Aorta (tissue), 5 donors: Measurements from ENCODE around the gene PTCH1. TPM values are rescaled to one million over a fixed set of nuclear protein-coding genes. Genes with fewer than 3 reads are reported as not detected.

Source experiments
- ATAC-seq: fragments of 200-7000 bp; cut with Tn5 transposase; one replicate; pipeline ENCODE4 v1.9.1; 2022; ENCODE audit warnings: moderate library complexity; ENCODE audit not compliant: low FRiP score
- DNase-seq, 2 donors: peaks; one replicate each; pipeline ENCODE4 v3.0.0-alpha.2; 2020
- H3K27ac ChIP-seq, 2 donors: one replicate each; pipeline ENCODE4 v1.5.1; 2013; ENCODE audit warnings: low read length in 2 of 2, mild to moderate bottlenecking in 2 of 2, moderate library complexity in 2 of 2, control low read depth in 1 of 2, inconsistent platforms in 1 of 2, low read depth in 1 of 2
- H3K27me3 ChIP-seq, 2 donors: one replicate each; pipeline ENCODE4 v1.6.1; 2013; ENCODE audit warnings: control low read depth in 1 of 2, low read length in 1 of 2, mild to moderate bottlenecking in 1 of 2, moderate library complexity in 1 of 2; ENCODE audit not compliant: insufficient read depth in 2 of 2, control insufficient read depth in 1 of 2
- H3K36me3 ChIP-seq, 2 donors: one replicate each; pipeline ENCODE4 v1.6.1; 2013; ENCODE audit warnings: control low read depth in 1 of 2, low read length in 1 of 2, mild to moderate bottlenecking in 1 of 2; ENCODE audit not compliant: insufficient read depth in 2 of 2, control insufficient read depth in 1 of 2
- H3K4me1 ChIP-seq, 2 donors: one replicate each; pipeline ENCODE4 v1.6.1; 2013; ENCODE audit warnings: low read length in 2 of 2, control low read depth in 1 of 2, mild to moderate bottlenecking in 1 of 2, moderate library complexity in 1 of 2; ENCODE audit not compliant: insufficient read depth in 2 of 2, control insufficient read depth in 1 of 2
- H3K4me3 ChIP-seq, 2 donors: one replicate each; pipeline ENCODE4 v1.5.1; 2013; ENCODE audit warnings: low read length in 2 of 2, control low read depth in 1 of 2, mild to moderate bottlenecking in 1 of 2
- H3K9me3 ChIP-seq: one replicate; pipeline ENCODE4 v1.6.1; 2013; ENCODE audit warnings: mild to moderate bottlenecking, low read length; ENCODE audit not compliant: control insufficient read depth
- WGBS, 2 donors: extraction: QIAGEN DNeasy Blood & Tissue Kit; methylation state at CpG; one replicate each; pipeline ENCODE4 v1.1.7; 2013; 5-methylcytosine and 5-hydroxymethylcytosine counted together
- intact Hi-C, 2 donors: fragments of 100-400 bp; cut with DNase I; formaldehyde crosslinking; loops; one replicate each; pipeline versions ENCODE4 v1.14.2 to v1.15.0; 2022
- polyA plus RNA-seq, 2 donors: library from polyadenylated mRNA; stranded (reverse); fragments of 200-250 nt; gene quantifications; one replicate each; pipeline ENCODE4 v1.2.3, GENCODE V29; 2013
- total RNA-seq, 2 donors: library from RNA; stranded (reverse); fragmentation: NEBNext Ultra II Directional; extraction: Animal tissue kit (Norgen Biotek cat#: 25700); gene quantifications; one replicate each; pipeline ENCODE4 v1.2.1, GENCODE V29; 2021
- donor health status: healthy with polysubstance abuse.
- donor health status: Bipolar disorder and iron deficiency.
- donor health status: DM: no; HTN: no; CAD: no.
- donor health status: DM: no; HTN: no; CAD: no.
- donor health status: DM: yes; HTN: yes; CAD: no.

The PTCH1 gene
- total and polyA plus RNA-seq, 4 donors: 5.1 to 36.0 (median 10.0) TPM

DNA sequence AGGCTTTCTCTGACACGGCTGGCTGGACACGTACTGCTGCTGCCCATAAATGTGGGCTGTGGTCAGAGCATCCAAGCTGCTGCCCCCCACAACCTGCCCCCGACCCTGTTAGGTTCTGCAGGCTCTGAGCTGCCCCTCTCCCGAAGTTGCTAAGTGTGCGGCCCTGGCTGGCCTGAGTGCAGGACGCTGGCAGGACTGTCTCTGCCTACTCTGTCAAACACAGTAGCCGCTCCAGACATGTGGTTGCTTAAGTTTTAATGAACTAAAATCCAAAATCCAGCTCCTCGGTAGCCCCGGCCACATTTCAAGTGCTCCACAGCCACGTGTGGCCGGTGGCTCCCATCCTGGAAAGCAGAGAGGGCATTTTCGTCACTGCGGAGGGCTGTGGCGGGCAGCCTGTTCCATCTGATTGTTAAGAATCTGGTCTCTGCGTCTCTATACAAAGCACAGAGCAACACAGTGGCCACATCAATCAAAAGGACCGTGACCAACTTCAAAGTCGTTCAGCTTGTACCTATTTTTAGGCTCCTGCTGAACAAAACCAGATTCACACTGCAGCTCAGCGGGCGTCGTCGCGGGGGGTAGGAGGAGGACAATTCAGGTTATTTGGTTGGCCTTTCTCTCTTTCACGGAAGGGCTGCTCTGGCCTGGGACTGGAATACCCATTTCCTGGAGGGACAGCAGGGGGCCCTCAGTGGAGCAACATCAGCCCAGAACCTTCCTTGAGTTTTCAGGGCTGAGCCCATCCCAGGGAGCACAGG lies 68.9 kb downstream of the PTCH1 start:
- peaks cover 0 to 2% of the 10 kb centered on the region in 2 donors for H3K36me3 ChIP-seq
- no peaks in the 10 kb centered on the region for H3K4me1 ChIP-seq
- no peak overlapping the region for H3K27ac ChIP-seq
- no peaks in the 10 kb centered on the region for H3K9me3 ChIP-seq
- ATAC-seq (no peak), DNase-seq (no peak)
- intact Hi-C loops: no loop called here
- no peaks in the 10 kb centered on the region for H3K27me3 ChIP-seq
- H3K4me3 ChIP-seq: no peak overlapping the region
- 86 to 88% methylated on average over 23 of the region's 23 CpGs for WGBS, 2 donors

DNA sequence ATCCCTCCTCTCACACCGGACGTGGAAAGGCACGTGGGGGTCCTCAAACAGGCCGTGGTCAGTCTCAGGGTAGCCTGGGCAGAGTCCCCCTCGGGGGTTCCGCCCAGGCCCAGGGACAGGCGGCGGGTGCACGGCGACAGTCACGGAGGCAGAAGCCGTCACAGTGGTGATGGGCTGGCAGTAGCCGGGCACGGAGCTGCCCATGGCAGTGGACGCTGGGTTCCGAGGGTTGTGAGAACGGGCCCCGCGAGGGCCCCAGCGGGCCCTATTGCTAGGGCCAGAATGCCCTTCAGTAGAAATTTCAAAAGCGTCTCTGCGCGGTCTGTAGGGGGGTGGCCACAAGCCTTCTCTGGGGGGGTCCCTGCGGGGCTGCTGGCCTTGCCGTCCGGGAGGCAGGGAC lies 69.8 kb downstream of the PTCH1 start:
- no peaks in the 10 kb centered on the region for H3K9me3 ChIP-seq
- ATAC-seq (no peak), DNase-seq (no peak)
- 96% methylated on average over 25 to 26 of the region's 26 CpGs for WGBS, 2 donors
- H3K27ac ChIP-seq: no peak overlapping the region
- intact Hi-C loops: no loop called here
- H3K4me3 ChIP-seq: no peak overlapping the region
- H3K4me1 ChIP-seq: no peaks in the 10 kb centered on the region
- H3K36me3 ChIP-seq: peaks cover 0 to 2% of the 10 kb centered on the region in 2 donors
- no peaks in the 10 kb centered on the region for H3K27me3 ChIP-seq

DNA sequence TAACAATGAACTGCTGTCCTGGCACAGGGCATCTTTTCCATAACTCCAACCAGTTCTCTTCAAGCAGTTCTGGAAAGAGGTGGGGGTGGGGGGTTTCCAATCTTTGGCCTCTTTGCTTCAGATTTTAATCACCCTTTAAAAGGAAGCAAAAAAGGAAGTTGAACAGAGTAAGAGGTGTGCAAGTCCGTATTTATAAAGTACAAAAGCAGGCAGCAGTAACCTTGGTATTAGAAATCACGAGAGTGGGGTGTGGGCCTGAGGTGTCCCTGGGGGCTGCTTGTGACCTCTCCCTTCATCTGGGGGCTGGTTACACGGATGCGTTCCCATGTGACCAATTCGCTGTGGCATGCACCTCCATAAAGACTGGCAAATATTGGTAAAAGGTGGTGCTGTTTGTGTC lies 70.5 kb downstream of the PTCH1 start:
- intact Hi-C loops: no loop called here
- H3K4me3 ChIP-seq: no peak overlapping the region
- peaks cover 0 to 2% of the 10 kb centered on the region in 2 donors for H3K36me3 ChIP-seq
- H3K27me3 ChIP-seq: no peaks in the 10 kb centered on the region
- ATAC-seq (no peak), DNase-seq (no peak)
- H3K9me3 ChIP-seq: no peaks in the 10 kb centered on the region
- no peaks in the 10 kb centered on the region for H3K4me1 ChIP-seq
- no peak overlapping the region for H3K27ac ChIP-seq
- WGBS, 2 donors: 92 to 94% methylated on average over 5 of the region's 5 CpGs

DNA sequence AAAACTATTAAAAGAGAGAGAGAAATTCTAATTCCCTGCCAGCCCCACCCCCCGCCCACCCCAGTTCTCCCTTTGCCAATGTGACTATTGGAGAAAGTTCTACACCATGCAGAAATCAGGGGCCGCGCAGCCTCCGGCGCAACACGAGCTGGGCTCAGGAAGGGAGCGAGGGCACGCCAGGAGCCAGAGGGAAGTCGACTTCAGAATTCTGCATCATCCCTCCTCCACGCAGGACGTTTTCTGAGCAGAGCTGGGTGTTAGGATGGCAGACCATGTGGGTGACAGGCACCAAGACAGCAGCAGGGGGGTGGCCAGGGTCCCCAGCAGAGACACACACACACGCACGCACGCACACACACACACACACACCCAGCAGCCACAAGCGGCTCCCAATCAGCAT lies 72.6 kb downstream of the PTCH1 start:
- H3K4me1 ChIP-seq: no peaks in the 10 kb centered on the region
- H3K4me3 ChIP-seq: no peak overlapping the region
- H3K27me3 ChIP-seq: no peaks in the 10 kb centered on the region
- intact Hi-C loops: no loop called here
- peaks cover 0 to 2% of the 10 kb centered on the region in 2 donors for H3K36me3 ChIP-seq
- H3K9me3 ChIP-seq: no peaks in the 10 kb centered on the region
- WGBS, 2 donors: 87 to 90% methylated on average over 15 of the region's 15 CpGs
- DNase-seq (no peak), ATAC-seq (no peak)
- H3K27ac ChIP-seq: no peak overlapping the region

DNA sequence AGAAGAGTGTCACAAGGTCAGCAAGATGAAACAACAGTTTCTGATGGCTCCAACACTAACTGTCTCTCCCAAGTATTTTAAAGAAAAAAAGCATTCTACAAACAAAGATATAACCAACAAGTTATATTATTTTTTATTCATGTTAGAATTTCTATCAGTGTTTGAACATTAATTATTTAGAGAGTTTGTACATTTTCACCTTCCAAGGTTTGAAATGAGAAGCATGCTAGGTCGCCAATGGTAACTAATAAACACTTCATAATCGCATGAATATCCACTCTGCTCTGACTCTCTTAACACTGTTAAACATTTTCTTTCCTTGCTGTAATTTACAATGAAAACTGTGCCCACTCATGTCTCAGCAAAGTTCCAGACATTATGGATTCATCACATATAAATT lies 73.5 kb downstream of the PTCH1 start:
- Histone ChIP-seq H3K4me1 (no peaks in the 10 kb centered on the region), H3K9me3 (no peaks in the 10 kb centered on the region), H3K36me3 (peaks cover 0 to 2% of the 10 kb centered on the region in 2 donors), H3K4me3 (no peak overlapping the region), H3K27ac (no peak overlapping the region), H3K27me3 (no peaks in the 10 kb centered on the region)
- intact Hi-C loops: no loop called here
- no peak for DNase-seq
- WGBS, 2 donors: 55 to 57% methylated on average over 2 of the region's 2 CpGs
- ATAC-seq: no peak

GRCh38 chr9:95441081-95441480 lies 75.7 kb downstream of the PTCH1 start:
- H3K4me3 ChIP-seq: no peak overlapping the region
- H3K4me1 ChIP-seq: no peaks in the 10 kb centered on the region
- no peak for ATAC-seq
- no peaks in the 10 kb centered on the region for H3K27me3 ChIP-seq
- WGBS, 2 donors: 87% methylated on average over 9 of the region's 9 CpGs
- no peaks in the 10 kb centered on the region for H3K9me3 ChIP-seq
- H3K36me3 ChIP-seq: no peaks in the 10 kb centered on the region
- no peak overlapping the region for H3K27ac ChIP-seq
- no peak for DNase-seq
- intact Hi-C loops: no loop called here

- Histone ChIP-seq H3K36me3 (no peaks in the 10 kb centered on the region), H3K4me3 (no peak overlapping the region), H3K9me3 (no peaks in the 10 kb centered on the region), H3K4me1 (no peaks in the 10 kb centered on the region), H3K27me3 (no peaks in the 10 kb centered on the region), H3K27ac (no peak overlapping the region)
- 80 to 82% methylated on average over 3 of the region's 3 CpGs for WGBS, 2 donors
- intact Hi-C loops: no loop called here
- DNase-seq (no peak), ATAC-seq (no peak)
Observed at GRCh38 chr9:95440447-95440846, 76.3 kb downstream of the PTCH1 start.

DNA sequence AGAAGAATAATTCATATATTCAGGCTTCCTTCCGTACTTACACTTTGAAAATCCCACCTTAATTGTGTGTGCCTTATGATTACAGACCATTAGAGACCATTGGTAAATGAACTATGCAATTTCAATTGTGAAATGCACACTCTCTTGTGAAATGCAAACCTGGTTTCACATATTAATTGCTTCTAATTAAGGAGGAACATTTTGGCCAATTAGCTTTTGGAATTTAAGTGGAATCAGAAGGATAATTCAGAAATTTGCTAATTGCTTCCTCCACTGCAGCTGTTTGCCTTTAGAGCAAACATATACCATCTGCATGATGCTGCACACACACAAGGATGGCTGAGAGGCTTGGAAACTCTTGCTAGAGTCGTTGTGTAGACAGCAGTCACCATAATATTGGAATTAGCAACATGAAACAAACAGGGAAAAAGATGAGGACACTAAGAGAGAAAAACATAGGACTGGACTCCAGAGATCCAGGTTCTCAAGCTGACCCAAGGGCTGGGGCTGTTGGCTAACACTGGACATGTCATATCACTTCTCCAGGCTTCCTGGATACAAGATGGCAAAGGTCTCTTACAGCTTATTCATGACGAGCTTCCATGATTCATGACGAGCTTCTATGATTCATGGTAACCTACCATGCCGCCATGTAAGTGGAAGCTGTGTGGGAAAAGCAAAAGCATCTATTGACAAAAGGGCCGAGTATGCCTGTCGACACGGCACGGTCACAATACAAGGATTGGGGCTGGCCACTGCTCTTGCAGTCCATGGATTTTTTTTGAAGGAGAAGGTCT lies 78.0 kb downstream of the PTCH1 start:
- intact Hi-C loops: no loop called here
- Histone ChIP-seq H3K9me3 (no peaks in the 10 kb centered on the region), H3K4me3 (no peak overlapping the region), H3K27me3 (no peaks in the 10 kb centered on the region), H3K27ac (no peak overlapping the region), H3K4me1 (no peaks in the 10 kb centered on the region), H3K36me3 (no peaks in the 10 kb centered on the region)
- DNase-seq (no peak), ATAC-seq (no peak)
- WGBS, 2 donors: 94 to 95% methylated on average over 9 of the region's 9 CpGs

- no peak overlapping the region for H3K27ac ChIP-seq
- H3K4me1 ChIP-seq: no peaks in the 10 kb centered on the region
- DNase-seq (no peak), ATAC-seq (no peak)
- intact Hi-C loops: no loop called here
- H3K36me3 ChIP-seq: no peaks in the 10 kb centered on the region
- 97 to 98% methylated on average over 6 of the region's 6 CpGs for WGBS, 2 donors
- H3K9me3 ChIP-seq: no peaks in the 10 kb centered on the region
- H3K27me3 ChIP-seq: no peaks in the 10 kb centered on the region
- H3K4me3 ChIP-seq: no peak overlapping the region
Observed at GRCh38 chr9:95437559-95437958, 79.2 kb downstream of the PTCH1 start.
